Ishikawa (cell line): ENCODE data around the gene ACTG1.

Experiments
- CEBPB ChIP-seq: IDR thresholded peaks from 2 replicates; pipeline ENCODE4 v1.6.1; 2012
- CREB1 ChIP-seq: IDR thresholded peaks from 2 replicates; pipeline ENCODE4 v1.6.1; 2012; ENCODE audit warnings: low read depth
- EGR1 ChIP-seq: IDR thresholded peaks from 2 replicates; pipeline ENCODE4 v1.6.1; 2012
- EP300 ChIP-seq: IDR thresholded peaks from 2 replicates; pipeline ENCODE4 v1.6.1; 2012; ENCODE audit warnings: borderline replicate concordance
- FOXM1 ChIP-seq: IDR thresholded peaks from 2 replicates; pipeline ENCODE4 v1.6.1; 2012; ENCODE audit warnings: low read depth, borderline replicate concordance
- MAX ChIP-seq: IDR thresholded peaks from 2 replicates; pipeline ENCODE4 v1.6.1; 2012
- NFIC ChIP-seq: IDR thresholded peaks from 2 replicates; pipeline ENCODE4 v1.6.1; 2012
- RAD21 ChIP-seq: IDR thresholded peaks from 2 replicates; pipeline ENCODE4 v1.6.1; 2012; ENCODE audit warnings: low read depth
- REST ChIP-seq: IDR thresholded peaks from 2 replicates; pipeline ENCODE4 v1.6.1; 2012; ENCODE audit warnings: low read depth, mild to moderate bottlenecking
- TAF1 ChIP-seq: IDR thresholded peaks from 2 replicates; pipeline ENCODE4 v1.6.1; 2012; ENCODE audit warnings: low read depth, mild to moderate bottlenecking
- TCF12 ChIP-seq: IDR thresholded peaks from 2 replicates; pipeline ENCODE4 v1.6.1; 2012; ENCODE audit warnings: low read depth
- TEAD4 ChIP-seq: IDR thresholded peaks from 2 replicates; pipeline ENCODE4 v1.6.1; 2012
- USF1 ChIP-seq: IDR thresholded peaks from 2 replicates; pipeline ENCODE4 v1.6.1; 2012
- YY1 ChIP-seq: IDR thresholded peaks from 2 replicates; pipeline ENCODE4 v1.6.1; 2012; ENCODE audit warnings: low read depth
- ZBTB7A ChIP-seq: IDR thresholded peaks from 2 replicates; pipeline ENCODE4 v1.6.1; 2012; ENCODE audit warnings: low read depth

The ACTG1 gene

DNA sequence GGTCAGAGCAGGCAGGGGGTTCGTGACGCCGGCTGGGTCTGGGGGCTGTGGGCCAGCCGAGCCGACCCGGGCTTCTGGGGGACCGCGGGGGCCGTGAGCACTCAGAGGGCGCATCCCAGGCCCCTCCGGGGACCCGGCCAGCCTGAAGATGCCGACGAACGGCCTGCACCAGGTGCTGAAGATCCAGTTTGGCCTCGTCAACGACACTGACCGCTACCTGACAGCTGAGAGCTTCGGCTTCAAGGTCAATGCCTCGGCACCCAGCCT is 15.7 kb upstream of the ACTG1 start:
- no peak for TF ChIP-seq CREB1
- TF ChIP-seq YY1, result no peak
- no peak for TF ChIP-seq FOXM1
- TF ChIP-seq REST, result no peak
- TF ChIP-seq CEBPB, result no peak
- no peak; the same call in 1 of the 2 replicates for TF ChIP-seq ZBTB7A
- TF ChIP-seq RAD21, result no peak
- TF ChIP-seq TEAD4, result no peak
- no peak for TF ChIP-seq TAF1

GRCh38 chr17:81527591-81528383 is 15.2 kb upstream of the ACTG1 start, which contains the start of gene FSCN2:
FSCN2 (plus strand) TSS chr17:81528377; CDS start chr17:81528532, 155 bp downstream.
- TF ChIP-seq TCF12 (peak; percentile 41; the same call in 1 of the 2 replicates), ZBTB7A (peak; percentile 71), MAX (no peak)

DNA sequence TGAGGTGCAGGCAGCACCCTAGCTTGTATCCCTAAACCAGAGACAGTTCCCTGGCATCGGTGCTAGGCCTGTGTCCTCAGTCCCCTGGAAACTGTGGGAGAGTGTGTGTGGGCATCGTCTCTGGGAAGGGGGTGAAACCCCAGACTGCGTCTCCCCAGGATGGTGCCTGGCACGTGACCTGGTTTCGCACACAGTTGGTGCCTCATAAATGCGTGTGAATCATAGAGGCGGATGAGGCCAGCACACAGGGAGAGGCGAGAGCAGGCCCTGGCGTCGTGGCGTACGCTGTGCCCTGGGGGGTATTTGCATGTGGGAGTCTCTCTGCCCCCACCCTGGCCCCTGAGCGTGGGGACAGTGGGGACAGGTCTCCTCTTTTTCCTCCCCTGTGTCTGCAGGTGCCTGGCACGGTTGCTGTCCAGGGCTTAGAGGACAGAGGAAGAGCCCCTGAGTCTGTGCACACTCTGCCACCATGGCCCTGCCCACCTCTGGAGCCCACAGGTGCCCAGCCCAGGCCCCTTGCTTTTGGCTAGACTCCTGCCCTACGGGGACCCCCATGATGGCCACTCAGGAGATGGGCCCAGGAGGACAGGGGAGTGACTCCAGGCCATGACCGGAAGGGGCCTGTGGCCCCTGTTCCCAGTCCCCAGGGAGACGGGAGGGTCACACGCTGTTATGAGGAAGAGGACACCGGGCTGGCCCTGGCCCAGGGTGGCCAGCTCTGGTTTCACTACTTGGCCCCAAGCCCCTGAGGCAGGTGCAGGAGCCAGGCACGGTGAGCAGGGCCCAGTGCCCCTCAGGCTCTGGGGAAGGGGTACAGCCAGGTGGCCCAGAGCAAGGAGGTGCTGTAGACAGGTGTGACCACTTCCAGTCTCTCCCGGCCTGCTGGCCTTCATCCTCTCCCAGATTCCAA is 14.3 kb upstream of the ACTG1 start:
- TF ChIP-seq TCF12 (no peak), RAD21 (no peak), NFIC (no peak), REST (no peak), MAX (no peak), USF1 (no peak), EGR1 (no peak), TEAD4 (no peak), CEBPB (no peak), FOXM1 (no peak), EP300 (no peak), TAF1 (no peak), CREB1 (no peak)

DNA sequence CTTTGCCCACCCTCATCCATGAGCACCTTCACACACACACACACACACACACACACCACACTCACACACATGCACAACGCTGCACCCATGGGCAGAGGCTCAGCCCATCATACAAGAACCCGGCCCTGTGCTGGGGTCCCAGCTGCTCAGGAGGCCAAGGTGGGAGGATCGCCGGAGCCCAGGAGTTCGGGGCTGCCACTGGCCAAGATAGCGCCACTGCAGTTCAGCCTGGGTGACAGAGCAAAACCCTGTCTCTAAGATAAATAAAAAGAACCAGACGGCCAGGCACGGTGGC is 12.2 kb upstream of the ACTG1 start:
- TF ChIP-seq TAF1 (no peak), RAD21 (no peak), NFIC (no peak), EP300 (no peak), USF1 (no peak), TCF12 (no peak), MAX (no peak), YY1 (no peak), CEBPB (no peak), FOXM1 (no peak)

- no peak for TF ChIP-seq TAF1
- TF ChIP-seq MAX, result 0 out of 2 replicates have a peak, but pooled peaks have one; percentile 23
Measured at GRCh38 chr17:81524039-81524864, 11.7 kb upstream of the ACTG1 start.
